GM19468 (cell line): ENCODE measurements around the gene AATF.

Source experiments
- ATAC-seq: cut with Tn5 transposase; IDR thresholded peaks from one replicate; pipeline ENCODE4 v1.9.1; 2021; ENCODE audit warnings: mild to moderate bottlenecking, moderate library complexity, moderate number of reproducible peaks; ENCODE audit not compliant: unreplicated experiment; ENCODE audit errors: extremely low read depth

Gene AATF, protein sequence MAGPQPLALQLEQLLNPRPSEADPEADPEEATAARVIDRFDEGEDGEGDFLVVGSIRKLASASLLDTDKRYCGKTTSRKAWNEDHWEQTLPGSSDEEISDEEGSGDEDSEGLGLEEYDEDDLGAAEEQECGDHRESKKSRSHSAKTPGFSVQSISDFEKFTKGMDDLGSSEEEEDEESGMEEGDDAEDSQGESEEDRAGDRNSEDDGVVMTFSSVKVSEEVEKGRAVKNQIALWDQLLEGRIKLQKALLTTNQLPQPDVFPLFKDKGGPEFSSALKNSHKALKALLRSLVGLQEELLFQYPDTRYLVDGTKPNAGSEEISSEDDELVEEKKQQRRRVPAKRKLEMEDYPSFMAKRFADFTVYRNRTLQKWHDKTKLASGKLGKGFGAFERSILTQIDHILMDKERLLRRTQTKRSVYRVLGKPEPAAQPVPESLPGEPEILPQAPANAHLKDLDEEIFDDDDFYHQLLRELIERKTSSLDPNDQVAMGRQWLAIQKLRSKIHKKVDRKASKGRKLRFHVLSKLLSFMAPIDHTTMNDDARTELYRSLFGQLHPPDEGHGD

DNA sequence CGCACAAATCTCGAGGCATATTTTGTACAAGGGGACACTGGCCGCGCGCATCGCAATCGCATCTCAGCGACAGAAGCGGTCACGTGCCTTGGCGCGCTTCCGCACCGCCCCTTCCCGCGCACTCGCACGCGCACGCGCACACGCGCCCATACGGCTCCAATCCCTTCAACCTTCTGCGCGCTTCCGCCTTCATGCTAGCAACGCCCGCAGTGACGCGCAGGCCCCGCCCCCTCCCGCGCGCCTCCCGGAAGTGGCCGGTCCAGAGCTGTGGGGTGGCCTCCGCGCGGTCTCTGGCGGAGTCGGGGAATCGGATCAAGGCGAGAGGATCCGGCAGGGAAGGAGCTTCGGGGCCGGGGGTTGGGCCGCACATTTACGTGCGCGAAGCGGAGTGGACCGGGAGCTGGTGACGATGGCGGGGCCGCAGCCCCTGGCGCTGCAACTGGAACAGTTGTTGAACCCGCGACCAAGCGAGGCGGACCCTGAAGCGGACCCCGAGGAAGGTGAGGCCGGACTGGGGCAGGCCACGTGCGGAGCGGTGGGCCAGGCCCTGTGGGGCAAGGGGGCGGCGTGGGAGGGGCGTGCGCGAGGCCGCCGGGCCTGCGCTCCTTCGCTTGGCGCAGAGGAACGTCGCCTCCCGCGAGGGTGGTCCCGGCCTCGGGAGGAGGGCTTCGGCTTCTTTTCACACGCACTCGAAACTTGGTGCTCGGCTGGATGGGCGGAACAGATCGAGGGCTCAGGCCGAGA, at the start of gene AATF:
AATF (plus strand) TSS at position 238 of the 744 bp plus-strand sequence; CDS start at position 410, 172 bp downstream.
- peak; percentile 67 for ATAC-seq

DNA sequence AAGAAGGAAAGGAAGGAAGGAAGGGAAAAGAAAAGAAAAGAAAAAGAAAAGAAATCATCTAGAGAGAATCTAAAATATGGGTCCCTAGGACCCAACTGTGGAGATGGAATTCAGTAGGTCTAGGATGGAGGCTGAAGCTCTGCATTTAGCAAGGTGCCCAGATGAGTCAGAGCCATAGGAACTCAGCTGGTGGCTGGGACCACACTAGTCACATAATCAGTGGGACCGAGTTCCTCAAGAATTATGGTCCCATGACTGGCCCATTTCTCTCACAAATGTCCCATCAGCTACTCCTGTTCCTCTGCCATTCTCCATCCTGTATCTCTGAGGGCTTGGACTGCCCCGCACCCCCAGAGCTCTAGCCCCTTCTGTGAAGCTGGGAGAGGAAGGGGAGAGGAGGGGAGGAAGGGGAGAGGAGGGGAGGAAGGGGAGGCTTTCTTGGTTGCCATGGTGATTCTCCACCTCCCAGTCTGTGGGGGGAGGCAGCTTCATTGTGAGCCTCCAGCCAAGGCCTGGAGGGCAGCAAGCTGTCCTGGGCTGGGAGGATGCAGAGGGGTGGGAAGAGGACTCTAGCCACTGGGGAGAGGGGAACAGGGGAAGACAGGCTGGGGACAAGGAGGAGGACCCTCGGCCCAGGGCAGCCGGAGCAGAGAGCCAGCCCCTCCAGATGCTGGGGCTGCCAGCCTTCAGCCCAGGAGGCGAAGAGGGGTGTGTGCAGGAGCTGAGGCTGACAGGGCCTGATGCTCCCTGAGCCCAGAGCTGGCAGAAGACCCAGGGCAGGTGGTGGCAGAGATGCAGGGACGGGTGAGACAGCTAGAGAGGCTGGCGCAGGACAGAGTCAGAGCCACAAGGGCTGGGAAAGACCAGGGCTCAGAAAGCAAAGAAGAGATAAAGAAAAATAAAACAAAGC, 49.2 kb upstream of the AATF start:
- ATAC-seq = no peak

DNA sequence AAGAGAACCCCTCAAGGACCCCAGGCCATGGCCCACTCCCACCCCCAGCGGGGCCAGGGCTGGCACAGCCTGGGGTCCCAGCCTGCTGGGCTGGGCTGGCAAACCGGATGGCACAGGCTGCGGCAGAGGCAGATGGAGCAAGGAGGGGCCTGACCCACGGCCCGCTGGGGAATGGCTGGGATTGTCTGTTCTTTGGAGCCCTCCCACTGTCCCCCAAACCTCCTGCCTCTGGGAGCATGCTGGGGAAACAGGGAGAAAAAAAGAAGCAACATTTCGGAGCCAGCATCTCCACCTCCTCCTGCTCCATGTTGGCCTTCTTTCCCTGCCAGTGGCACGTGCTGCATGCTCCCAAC, 48.6 kb upstream of the AATF start:
- ATAC-seq = no peak

DNA sequence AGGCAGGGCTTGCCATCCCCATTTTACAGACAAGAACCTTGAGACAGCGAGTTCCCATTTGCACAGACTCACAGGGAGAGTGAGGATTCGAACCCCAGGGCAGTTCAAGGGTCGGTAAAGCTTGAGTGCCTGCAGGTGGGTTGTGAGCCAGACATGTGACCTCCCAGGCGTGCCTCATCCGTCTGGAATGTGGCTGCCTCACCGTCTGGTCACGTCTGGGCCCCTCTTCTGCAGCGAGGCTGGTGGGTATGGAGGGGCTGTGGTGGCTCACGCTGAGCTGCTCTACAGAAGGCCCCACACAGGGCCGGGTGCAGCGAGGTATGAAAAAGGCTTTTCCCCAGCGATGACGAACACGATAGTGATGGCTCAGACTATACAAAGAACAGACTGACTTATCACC, 47.2 kb upstream of the AATF start:
- no peak for ATAC-seq

DNA sequence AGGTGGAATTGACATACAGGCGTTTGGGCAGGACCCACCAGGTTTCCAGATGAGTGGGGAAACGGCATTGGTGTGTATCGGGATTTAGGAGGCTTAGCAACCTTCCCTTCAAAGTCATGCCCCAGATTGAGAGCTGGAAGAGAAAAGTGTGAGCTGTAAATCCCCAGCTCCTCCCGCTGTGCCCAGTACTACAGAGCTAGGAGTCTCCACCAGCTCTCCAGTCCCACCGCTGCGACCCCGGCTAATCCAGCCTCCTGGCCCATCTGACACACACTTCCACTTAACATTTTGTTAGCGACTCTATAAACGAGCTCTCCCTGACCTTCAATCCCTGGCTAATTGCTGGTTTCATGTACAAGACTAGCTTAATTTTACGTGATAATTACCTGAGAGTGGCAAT, 41.3 kb upstream of the AATF start:
- ATAC-seq = no peak

DNA sequence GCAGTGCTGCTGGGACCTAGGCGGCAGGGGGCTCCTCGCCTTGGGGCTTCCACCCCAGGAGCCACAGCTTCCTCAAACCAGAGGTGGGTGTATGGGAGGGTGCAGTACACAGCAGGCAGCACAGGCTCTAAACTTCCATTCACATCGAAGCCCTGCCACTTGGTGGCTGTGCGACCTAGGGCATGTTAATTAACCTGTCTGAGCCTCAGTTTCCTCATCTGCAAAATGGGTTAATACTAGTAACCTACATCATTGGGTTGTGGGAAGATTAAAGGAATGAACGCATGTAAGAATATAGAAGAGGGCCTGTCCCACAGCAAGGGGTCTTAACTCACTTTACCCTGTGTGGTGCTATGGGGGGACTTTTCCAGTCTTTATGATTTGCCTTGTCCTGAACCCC, 38.2 kb upstream of the AATF start:
- ATAC-seq = no peak

DNA sequence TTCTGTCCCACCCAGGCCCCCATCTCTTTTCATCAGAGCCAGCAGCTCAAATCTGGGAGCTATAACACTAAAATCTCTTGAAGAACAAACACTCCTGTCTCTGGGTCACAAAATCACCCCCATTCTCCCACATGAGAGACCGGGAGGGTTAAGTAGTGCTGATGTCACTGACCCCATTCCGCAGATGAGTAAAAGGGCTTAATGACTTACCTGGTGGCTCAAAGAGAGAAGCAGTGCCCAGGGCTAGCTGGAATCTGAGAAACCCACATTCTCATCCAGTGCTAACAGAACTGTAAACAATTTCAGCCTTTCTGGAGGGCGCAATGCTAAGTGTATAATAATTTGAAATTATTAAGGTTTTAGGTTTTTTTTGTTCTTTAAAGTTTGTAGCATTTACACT, 37.8 kb upstream of the AATF start:
- ATAC-seq = no peak

DNA sequence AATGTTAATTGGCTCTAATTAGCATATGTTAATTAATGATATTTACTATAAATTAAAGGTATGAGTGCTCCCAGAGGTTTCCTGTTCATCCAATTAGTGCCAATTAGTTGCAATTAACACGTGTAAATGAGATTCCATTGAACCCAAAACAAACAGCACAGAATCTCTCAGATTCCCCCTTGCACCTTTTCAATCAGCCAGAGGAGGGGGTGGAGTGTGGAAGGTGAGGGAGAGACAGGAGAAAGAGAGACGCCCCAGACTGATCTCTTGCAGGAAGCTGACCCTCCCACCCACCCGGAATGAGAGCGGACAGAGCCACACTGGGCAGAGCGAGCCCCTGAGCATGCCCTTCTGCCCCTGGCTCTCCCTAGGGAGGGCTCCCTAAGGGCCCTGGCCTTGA, 35.6 kb upstream of the AATF start:
- no peak for ATAC-seq

DNA sequence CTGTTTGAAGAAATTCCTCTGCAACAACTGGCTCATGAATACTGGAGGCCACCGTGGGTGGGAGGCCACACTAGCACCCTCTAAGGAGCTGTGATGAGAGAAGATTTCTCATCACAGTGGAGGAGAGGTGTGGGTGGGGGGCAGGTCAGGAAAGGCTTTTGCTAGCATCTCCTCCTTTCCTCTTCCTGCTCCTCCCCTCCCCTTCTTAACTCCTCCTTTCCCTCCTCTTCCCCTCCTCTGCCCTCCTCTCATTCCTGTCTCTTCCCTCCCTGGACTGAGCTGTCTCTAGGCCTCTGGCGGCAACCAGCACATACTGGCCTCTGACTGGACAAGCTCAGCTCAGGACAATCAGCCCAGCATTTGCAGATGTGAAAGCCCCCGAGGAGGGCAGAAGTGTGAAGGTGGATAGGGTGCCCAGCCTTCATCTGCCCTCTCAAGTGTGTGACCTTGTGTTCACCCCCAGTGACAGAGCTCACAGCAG, 30.5 kb upstream of the AATF start:
- ATAC-seq = no peak

DNA sequence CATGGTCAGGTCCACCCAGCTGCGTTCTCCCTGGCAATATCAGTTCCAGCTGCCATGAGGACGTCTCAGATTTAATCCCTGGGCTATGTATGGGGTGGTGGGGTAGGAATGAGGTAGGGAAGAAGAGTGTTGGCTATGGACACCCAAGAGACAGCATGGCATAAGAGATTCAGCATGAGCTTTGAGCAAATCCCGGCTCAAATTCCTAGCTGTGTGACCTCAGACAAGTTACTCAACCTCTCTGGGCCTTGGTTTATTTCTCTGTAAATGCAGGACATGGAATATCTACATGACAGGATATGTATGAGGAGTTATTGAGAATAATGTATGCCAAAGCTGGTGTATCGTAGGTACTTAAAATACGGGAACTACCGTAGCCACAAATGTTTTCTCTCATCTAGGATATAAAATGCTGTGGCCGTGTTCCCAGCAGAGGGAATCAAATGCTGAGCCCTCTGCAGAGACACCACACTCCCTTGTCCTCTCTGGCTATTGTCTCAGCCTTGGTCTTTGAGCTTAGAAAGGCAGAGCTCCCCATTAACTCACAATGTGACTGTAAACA, 29.3 kb upstream of the AATF start:
- ATAC-seq = no peak

DNA sequence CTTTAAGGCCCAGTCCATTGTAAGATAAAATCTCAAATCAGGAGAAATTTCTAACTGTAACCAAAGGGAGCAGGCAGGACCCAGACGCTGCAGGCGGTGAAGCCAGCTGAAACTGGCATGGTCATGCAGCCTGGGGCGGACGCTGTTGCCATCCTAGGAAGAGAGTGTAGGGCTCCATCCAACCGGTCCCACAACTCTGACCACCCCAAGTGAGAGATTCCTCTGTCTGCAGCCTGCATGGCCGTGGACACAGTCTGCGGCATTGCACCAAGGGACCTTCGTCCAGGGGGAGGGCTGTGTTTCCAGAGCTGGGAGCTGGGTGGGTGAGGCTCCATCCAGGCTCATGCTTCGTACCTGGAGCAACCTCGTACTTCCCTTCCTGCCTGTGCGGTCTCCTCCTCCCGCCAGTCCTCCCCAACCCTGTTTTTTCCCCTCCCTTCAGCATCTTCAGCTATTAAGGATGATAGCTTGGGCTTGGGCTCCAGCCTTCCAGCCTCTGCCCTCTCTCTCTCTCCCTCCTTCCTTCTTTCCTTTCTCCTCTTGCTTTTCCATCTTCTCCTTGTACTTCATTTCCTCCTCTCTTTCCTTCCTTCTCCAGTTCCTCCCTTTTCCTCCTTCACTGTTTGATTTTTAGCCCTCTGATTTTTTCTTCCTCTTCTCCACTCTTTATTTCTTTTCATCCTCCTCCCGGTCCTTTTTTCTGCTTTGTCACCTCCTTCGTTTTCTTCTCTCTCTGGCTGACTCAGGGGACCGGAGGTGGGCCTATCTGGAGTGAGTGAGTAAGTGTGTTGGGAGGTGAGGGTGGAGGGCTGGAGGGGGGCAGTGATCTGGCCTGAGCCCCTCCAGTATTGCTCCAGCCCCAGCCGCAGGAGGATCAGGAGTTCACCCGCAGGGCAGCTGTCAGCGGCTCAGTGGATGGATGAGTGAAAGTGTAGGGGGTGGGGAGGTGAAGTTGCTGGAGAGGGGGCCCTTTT, 28.4 kb upstream of the AATF start:
- no peak for ATAC-seq

DNA sequence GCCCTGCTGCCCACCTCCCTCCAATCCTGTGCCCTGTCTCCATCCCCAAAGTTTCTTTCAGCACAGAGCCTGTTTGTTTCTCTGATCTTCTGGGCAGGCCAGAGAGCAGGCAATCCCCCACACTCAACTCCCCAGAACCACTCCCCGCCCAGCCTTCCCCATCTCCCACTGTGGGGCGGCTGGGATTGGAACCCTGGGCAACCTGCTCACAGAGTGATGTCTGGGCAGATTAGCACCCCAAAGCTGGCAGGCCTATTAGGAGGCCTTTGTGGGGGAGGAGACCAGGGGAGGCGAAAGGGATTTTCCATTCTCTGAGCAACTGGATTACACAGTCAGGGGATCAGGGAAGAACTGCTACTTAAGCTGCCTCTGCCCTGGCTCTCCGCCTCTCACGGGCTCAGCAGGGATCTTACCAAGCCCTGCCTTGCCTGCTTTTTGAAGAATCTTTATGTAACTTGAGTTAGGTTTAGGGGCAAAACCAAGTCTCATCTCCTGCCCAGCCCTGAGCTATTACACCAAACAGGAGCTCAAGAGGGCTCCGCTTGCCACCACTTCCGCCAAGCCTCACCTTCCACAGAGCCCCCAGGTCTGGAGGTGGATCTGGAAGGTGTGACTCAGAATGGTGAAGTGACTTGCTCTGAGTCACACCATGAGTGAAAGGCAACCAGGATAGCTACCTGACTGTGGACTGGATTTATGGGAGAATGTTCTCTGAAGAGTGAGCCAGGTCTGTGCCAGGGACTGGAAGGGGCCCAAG, 27.5 kb upstream of the AATF start:
- ATAC-seq = no peak

DNA sequence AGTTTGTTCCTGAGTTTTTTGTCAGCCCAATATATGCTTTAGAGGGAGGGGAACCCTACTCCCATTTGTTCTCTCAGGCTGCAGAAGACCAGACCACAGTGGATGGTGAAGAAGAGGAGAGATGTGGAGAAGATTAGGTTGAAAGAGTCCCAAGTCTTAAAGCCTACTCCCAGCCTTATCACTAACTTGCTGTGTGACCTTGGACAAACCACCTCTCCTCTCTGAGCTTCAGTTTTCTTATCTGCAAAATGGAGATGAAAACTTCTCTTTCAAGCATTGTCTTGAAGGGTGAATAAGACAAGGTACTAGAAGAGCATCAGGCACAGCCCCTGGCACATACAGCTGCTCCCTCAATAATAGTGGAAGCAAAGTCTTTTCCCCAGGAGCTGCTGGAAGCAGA, 26.6 kb upstream of the AATF start:
- ATAC-seq = no peak

DNA sequence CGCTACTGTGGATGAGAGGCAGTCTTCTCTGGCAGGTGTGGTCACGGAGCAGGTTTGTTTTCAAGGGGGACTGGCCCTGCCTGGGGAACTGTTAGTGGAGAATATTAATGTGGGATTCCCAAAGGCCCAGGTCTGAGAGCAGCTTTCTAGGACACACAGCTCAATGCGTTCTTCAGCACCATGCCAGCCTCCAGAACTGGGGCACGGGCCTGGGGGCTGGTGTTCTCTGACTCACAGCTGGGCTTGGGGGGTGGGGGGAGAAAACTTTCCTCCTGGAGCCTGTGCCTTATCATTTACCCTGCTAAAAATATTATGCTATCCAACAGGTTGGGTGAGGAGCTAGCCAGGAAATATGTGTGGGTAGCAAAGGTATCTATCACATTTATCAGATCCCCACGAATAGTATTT, 24.9 kb upstream of the AATF start:
- no peak for ATAC-seq

DNA sequence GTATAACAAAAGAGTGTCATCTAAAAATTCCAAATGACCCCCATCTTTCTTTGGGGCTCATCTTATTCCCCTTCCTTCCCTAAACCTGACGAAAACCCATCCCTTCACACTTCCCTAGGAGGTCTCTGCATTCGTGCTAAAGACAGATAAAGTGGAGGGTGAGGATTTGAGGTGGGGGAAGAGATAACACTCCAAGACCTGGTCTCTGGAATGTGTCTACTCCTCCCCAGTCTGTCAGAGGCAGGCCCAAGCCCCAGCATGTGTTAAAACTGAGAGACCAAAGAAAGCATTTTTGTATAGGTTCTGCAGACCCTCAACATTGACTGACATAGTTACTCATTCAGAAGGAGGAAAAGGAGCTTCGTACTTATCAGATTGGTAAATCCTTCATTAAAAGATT, 22.5 kb upstream of the AATF start:
- ATAC-seq = no peak

DNA sequence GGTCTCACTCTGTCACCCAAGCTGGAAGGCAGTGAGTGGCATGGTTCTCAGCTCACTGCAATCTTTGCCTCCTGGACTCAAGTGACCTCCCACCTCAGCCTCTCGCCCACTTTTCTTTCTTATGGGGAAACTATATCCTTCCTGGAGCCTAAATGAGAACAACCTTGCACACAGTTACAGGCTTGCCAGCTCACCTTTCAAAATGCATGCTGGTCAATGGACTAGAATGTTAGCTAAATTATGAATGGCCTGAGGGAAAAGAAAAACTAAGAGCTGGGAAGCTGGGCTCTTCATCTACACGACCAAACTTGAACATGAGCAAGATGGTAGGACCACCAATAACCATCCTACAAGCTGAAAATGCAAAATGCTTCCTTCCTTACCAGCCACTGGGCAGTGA, 22.1 kb upstream of the AATF start:
- ATAC-seq = no peak

DNA sequence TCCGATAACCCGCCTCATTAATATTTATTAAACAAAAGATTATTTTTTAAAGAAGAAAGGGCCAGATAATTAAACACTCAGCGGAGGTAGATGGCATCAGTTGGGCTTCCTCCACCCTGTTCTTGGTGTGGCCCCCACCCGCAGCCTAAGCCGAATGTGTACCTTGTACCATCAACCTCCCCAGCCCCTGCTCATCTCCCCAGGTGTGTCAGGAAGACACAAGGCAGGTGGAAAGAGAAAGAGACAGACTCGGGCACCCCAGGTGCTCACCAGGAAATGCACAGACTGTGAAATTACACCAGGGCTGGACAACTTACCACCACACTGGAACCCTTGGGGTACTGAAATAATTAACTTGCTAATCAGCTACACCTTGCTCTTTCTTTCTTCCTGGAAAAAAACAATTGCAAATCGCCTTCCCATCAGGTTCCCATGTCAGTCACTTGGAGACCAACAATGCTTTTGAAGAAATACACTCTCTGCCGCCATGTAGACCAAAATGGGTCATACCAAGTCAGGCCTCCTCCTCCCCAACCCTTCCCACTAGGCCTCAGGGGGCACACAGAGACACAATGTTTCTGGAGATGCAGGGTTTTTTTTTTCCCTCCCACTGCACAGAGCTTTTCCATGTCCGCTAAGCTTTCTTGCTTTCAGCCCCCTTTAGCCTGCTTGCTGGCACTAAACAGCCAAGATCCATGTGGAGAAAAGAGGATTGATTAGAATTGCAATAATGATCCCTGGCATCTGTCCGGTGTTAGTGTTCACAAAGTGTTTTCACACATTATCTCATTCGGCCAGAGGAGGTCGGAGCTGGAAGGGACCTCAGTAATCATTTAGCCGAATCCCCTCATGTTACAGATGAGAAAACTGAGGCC, 20.0 kb upstream of the AATF start:
- no peak for ATAC-seq
